Embryonic facial prominence (tissue), 1 donor: Measurements from ENCODE around the gene XYLT2.

Source experiments
- DNase-seq: peaks from one replicate; pipeline ENCODE4 v3.0.0-alpha.2; 2016; ENCODE audit errors: extremely low spot score

The XYLT2 gene

GRCh38 chr17:50348522-50349242 is 2.8 kb downstream of the XYLT2 start:
- DNase-seq = no peak

DNA sequence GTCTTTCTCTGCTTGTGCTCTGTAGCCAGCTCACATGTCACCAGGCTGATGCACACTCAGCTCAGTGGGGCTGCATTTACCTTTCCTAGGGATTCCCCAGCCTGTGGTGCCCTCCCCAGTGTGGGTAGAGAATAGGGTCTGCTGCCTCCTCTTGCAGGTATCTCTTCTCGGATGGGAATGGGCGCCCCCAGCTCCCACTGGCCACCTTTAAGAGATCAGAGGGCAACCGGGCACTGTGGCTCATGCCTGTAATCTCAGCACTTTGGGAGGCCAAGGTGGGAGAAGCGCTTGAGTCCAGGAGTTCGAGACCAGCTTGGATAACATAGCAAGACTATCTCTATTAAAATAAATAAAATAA is 3.3 kb downstream of the XYLT2 start:
- no peak for DNase-seq

DNA sequence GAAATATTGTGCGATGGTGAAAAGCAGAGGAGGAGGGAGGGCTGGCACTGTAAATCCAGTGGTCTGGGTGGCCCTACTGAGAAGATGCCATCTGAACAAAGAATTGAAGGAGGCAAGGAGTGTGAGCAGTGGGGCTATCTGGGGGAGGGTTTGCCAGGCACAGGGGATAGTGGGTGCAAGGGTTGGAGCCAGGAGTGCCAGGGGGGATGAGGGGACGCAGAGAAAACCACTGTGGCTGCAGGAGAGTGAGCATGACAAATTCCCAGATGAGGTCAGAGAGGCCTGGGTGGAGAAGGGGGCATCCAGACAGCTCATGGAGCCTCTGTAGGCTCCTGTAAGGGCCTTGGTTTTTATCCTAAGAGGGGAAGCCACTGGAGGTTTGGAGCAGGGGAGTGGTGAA is 4.8 kb downstream of the XYLT2 start:
- DNase-seq = no peak

GRCh38 chr17:50352072-50352692 is 6.3 kb downstream of the XYLT2 start:
- no peak for DNase-seq

DNA sequence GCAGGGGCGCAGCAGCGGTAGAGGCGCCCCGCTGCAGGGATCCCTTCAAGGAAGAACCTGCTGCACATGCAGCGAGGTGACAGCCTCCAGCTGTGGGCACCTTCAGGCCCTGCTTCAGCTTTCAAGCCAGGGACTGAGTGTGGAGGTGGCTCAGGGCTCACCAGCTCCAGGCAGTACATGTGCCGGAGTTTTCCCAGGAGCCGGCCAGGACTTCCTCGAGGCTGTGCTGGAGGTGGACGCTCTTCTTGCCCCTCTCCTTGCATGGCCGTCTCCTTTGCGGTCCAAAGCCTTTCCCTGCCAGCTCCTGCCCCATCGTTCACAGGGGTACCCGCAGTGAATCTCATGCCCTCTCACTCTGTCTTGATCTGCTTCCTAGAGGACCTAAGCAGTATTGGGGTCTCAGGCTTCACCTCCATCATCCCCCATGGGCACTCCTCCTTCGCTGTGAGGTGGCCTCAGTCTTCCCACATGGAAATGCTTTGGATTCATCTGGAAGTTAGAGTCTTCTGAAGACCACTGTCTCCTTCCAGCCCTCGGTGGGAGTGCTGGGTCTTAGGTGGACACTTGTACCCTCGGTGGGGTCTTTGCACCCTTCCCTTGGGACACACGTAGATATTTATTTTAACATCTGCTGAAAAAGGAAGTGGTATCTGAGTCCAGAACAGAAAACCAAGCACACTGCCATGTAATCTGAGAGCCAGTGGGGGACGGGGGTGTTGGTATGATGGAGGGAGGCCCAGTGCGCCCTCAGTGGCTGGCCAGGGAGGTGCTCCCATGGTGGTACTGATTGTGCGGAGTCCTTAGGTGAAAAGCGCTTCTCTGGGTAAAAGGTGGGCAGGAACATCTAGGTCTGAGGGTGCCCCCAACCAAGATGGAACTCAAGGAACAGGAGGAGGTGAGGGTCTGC is 7.0 kb downstream of the XYLT2 start:
- no peak for DNase-seq

DNA sequence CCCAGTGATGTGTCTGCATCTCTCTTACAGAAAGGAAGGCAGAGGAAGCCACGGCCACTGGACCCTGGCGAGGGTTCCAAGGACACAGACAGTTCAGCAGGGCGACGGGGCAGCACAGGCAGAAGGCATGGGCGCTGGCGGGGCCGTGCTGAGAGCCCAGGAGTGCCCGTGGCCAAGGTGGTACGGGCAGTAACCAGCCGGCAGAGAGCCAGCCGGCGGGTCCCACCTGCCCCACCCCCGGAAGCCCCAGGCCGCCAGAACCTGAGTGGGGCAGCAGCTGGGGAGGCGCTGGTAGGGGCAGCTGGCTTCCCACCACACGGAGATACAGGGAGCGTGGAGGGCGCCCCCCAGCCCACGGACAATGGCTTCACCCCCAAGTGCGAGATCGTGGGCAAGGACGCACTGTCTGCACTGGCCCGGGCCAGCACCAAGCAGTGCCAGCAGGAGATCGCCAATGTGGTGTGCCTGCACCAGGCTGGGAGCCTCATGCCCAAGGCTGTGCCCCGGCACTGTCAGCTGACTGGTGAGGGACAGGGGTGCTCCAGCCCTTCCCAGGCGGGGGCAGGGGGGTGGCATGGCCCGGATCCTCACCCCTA is 7.8 kb downstream of the XYLT2 start:
- no peak for DNase-seq

GRCh38 chr17:50354198-50354597 is 8.3 kb downstream of the XYLT2 start:
- no peak for DNase-seq

DNA sequence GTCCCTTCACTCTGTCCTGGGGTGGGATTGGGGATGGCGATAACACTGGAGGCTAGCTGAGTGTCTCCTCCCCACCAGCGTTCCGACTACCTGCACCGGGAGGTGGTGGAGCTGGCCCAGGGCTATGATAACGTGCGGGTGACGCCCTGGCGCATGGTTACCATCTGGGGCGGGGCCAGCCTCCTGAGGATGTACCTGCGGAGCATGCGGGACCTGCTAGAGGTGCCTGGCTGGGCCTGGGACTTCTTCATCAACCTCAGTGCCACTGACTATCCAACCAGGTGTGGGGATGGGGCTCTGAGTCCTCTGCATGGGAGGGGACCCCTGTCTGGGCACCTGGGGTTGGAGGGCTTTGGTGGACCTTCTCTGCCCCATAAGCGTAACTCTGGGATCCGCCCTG is 8.8 kb downstream of the XYLT2 start:
- DNase-seq = no peak

DNA sequence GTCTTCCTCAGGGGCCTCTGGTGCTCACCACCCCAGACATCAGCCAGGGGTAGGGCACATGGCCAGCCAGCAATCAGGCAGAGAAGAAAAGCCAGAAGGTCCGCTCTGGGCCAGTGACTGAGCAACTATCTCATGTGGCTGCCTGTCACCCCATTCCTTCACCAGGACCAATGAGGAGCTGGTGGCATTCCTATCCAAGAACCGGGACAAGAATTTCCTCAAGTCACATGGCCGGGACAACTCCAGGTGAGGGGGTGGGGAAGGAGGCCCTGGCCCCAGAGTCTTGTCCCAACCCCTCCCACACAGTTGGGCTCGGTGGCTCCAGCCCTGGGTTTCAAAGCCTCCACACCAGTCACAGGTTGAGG is 9.4 kb downstream of the XYLT2 start:
- DNase-seq = no peak

DNA sequence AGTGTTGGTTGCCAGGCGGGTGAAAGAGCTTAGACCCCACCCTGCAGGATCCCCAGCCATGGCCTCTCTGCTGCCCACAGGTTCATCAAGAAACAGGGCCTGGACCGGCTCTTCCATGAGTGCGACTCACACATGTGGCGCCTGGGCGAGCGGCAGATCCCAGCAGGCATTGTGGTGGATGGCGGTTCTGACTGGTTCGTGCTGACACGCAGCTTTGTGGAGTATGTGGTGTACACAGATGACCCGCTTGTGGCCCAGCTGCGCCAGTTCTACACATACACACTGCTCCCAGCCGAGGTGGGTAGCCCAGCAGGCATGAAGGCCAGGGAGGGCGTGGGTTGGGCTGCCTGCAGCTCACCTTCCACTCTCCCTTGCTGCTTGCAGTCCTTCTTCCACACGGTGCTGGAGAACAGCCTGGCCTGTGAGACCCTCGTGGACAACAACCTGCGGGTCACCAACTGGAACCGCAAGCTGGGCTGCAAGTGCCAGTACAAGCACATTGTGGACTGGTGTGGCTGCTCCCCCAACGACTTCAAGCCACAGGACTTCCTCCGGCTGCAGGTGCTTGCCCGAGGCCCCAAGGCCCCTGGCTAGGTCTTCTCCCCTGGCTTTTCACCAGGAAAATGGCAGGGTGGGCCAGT is 9.9 kb downstream of the XYLT2 start:
- DNase-seq = no peak

DNA sequence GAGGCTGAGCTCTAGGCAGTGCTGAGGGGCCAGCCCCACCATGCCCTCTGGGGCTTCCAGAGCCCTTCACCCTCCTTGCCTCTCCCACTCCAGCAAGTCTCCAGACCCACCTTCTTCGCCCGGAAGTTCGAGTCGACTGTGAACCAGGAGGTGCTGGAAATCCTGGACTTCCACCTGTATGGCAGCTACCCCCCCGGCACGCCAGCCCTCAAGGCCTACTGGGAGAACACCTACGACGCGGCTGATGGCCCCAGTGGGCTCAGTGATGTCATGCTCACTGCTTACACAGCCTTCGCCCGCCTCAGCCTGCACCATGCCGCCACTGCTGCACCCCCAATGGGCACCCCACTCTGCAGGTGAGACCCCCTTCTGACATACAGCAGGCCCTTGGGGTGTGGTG is 10.5 kb downstream of the XYLT2 start:
- DNase-seq = no peak

- DNase-seq = no peak
Measured at GRCh38 chr17:50356892-50357510, 11.1 kb downstream of the XYLT2 start.

DNA sequence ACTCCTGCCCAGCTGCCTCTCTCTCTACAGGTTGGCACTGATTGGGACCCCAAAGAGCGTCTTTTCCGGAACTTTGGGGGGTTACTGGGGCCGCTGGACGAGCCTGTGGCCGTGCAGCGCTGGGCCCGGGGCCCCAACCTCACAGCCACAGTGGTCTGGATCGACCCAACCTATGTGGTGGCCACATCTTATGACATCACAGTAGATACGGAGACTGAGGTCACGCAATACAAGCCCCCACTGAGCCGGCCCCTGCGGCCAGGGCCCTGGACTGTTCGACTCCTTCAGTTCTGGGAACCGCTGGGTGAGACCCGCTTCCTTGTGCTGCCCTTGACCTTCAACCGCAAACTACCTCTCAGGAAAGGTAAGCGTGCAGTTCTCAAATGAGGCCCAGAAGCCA is 12.3 kb downstream of the XYLT2 start:
- no peak for DNase-seq

DNA sequence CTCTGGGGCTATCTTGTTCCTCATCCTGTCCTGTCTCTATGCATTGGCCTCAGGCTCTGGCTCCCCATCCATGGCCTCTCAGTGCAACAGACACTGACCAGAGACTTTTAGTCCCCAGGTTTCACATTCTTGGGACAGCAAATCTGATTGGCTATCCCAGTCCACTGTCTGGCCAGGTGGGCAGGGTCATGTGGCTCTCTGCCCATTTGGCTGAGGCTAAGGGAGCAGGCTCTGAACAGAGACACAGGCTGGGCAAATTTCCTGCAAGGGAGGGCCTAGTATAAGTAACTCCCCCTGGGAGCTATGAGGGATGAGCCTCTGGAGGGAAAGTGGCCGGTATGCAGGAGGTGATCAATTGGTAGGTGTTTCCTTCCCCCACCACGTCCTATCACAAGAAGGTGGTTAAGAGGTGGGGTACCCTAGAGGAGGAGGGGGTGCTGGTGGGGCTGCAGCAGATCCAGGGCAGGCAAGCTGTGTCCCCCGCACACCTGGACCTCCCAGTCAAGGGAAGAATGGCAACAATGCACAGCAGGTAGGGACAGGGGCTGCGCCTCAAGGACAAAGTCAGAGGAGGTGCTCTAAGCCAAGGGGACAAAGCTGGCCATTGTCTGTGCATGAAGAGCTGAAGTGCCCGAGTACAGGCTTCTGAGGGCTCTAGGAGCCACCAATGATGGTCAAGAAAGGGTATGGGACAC is 13.2 kb downstream of the XYLT2 start:
- no peak for DNase-seq

GRCh38 chr17:50359998-50360461 is 14.1 kb downstream of the XYLT2 start:
- DNase-seq = no peak

- no peak for DNase-seq
Measured at GRCh38 chr17:50360486-50361115, 14.7 kb downstream of the XYLT2 start.

DNA sequence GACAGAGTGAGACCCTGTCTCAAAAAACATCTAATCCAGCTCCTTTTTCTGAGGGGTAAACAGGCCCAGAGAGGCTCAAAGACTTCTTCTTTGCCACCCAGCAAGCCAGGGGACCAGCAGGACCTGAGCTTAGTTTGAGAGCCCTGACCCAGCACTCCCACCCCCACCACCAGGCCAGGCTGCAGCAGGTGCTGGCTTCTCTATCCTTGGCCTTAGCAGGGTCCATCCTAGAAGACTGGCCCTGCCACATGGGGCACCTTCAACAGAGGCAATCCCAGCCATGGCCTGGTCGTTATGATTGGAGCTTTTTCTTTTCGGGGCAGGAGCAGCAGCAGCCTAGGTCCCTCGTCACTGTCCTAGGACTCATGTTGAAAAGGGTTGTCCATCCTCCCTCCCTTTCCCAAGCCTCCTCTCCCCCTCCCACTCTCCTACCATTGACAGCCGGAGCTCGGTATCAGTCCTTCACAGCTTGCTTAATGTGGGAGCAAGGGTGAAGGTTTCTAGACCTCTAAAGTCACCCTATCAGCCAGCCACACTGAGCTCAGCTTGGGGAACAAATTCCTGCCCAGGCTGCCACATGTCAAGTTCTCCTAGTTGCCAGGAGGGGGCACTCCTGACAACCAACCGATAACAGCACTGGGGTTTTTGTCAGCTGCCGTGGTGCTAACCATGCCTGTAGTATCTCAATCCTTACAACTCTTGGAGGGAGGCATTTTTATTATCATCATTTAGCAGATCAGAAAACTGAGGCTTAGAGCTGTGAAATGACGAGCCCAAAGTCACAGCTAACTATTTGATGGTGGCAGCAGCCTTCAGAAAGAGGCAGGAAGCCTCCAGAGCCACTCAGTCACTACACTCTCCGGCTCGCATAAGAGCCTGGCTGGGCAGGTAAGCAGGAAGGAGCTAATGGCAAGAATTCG is 15.9 kb downstream of the XYLT2 start:
- peak; percentile 28 for DNase-seq

GRCh38 chr17:50362661-50363060 is 16.7 kb downstream of the XYLT2 start:
- DNase-seq = no peak
